HepG2 (cell line): Measurements from ENCODE around the gene ATXN2. TPM values are rescaled to one million over a fixed set of nuclear protein-coding genes. Genes with fewer than 3 reads are reported as not detected.

ENCODE experiments used
- ATAC-seq: fragments of 200-7000 bp; cut with Tn5 transposase; 3 replicates; pipeline ENCODE4 v1.9.1; 2020; ENCODE audit warnings: mild to moderate bottlenecking, moderate library complexity
- BruUV-seq: library from RNA; stranded (reverse); fragments of 400-500 nt; replicated peaks from 2 replicates; lab custom pipeline; 2021; lab: Mats Ljungman, UMichigan
- CTCF ChIA-PET: fragments of 300-600 bp; formaldehyde crosslinking; extraction: SDS; loops from one replicate; lab custom pipeline; 2021; ENCODE audit warnings: low total read pairs, inconsistent platforms, low intra/inter-chr PET ratio; lab: Yijun Ruan, JAX
- POLR2A ChIA-PET: fragments of 350-600 bp; sonication (Branson Sonifier 250); formaldehyde crosslinking; loops from one replicate; lab custom pipeline; 2020; ENCODE audit warnings: antibody characterized with exemption, inconsistent platforms; lab: Yijun Ruan, JAX
- DNase-seq: peaks from one replicate; pipeline ENCODE4 v3.0.0-alpha.2; 2015; ENCODE audit warnings: low spot score
- FAIRE-seq: peaks from 3 replicates; lab custom pipeline; 2011; peaks lifted over from hg19 to GRCh38; lab: Jason Lieb, UNC
- H2AFZ ChIP-seq: one replicate; pipeline ENCODE4 v1.6.1; 2011; ENCODE audit warnings: low read length, inconsistent platforms
- H3K27ac ChIP-seq: fragments of 300-600 bp; 3 replicates; pipeline ENCODE4 v1.8.0; 2011; ENCODE audit warnings: mixed run types, mild to moderate bottlenecking, mixed read lengths, low read length, inconsistent platforms; ENCODE audit not compliant: insufficient read depth; ENCODE audit errors: extremely low read length
- H3K27me3 ChIP-seq, 2 experiments: fragments of 200-600 bp in 1 of 2; 2 replicates in 1 of 2; 3 replicates in 1 of 2; pipeline versions ENCODE4 v1.6.0 to v1.8.0; 2011; ENCODE audit warnings: low read length in 2 of 2, mild to moderate bottlenecking in 2 of 2, moderate library complexity in 2 of 2, inconsistent platforms in 1 of 2; ENCODE audit not compliant: insufficient read depth in 2 of 2, control insufficient read depth in 1 of 2
- H3K36me3 ChIP-seq, 2 experiments: fragments of 200-600 bp in 1 of 2; replicated peaks in 1 of 2; 2 replicates in 1 of 2; 3 replicates in 1 of 2; pipeline versions ENCODE4 v1.5.1 to v1.8.0; 2011; ENCODE audit warnings: low read length in 2 of 2, inconsistent platforms in 1 of 2; ENCODE audit not compliant: insufficient read depth in 2 of 2, control insufficient read depth in 1 of 2
- H3K4me1 ChIP-seq: 2 replicates; pipeline ENCODE4 v1.5.1; 2012; ENCODE audit warnings: low read length, inconsistent platforms; ENCODE audit not compliant: insufficient read depth
- H3K4me2 ChIP-seq: 2 replicates; pipeline ENCODE4 v1.6.0; 2011; ENCODE audit warnings: low read depth, low read length, inconsistent platforms
- H3K4me3 ChIP-seq, 3 experiments: fragments of 200-600 bp in 1 of 3; sonication (generic), shearing (Covaris generic) in 1 of 3; replicated peaks in 1 of 3; 2 replicates each; pipeline ENCODE4 v1.5.1; 2011 to 2016; ENCODE audit warnings: low read length in 3 of 3, inconsistent platforms in 2 of 3, low read depth in 2 of 3, mild to moderate bottlenecking in 2 of 3, control low read depth in 1 of 3, mixed read lengths in 1 of 3; ENCODE audit not compliant: insufficient read depth in 1 of 3
- H3K79me2 ChIP-seq: one replicate; pipeline ENCODE4 v1.6.1; 2011; ENCODE audit warnings: low read length, inconsistent platforms; ENCODE audit not compliant: insufficient read depth
- H3K9ac ChIP-seq: 2 replicates; pipeline ENCODE4 v1.6.0; 2011; ENCODE audit warnings: mild to moderate bottlenecking, low read depth, low read length, inconsistent platforms; ENCODE audit not compliant: insufficient read depth
- H3K9me3 ChIP-seq: 2 replicates; pipeline ENCODE4 v1.5.1; 2012; ENCODE audit warnings: mild to moderate bottlenecking, low read length
- H4K20me1 ChIP-seq: 2 replicates; pipeline ENCODE4 v1.6.0; 2011; ENCODE audit warnings: inconsistent platforms, mild to moderate bottlenecking, low read length, moderate library complexity; ENCODE audit not compliant: insufficient read depth
- GATAD1 ChIP-seq: IDR thresholded peaks from 2 replicates; pipeline ENCODE4 v1.6.1; 2016; ENCODE audit warnings: missing genetic modification reagents, missing compliant biosample characterization
- GPBP1L1 ChIP-seq: sonication (generic); formaldehyde crosslinking; IDR thresholded peaks from 2 replicates; pipeline ENCODE4 v1.5.0; 2020; ENCODE audit warnings: mild to moderate bottlenecking, missing genetic modification reagents
- HNRNPUL1 ChIP-seq: fragments of 200-400 bp; formaldehyde crosslinking; IDR thresholded peaks from 2 replicates; pipeline ENCODE4 v1.6.1; 2017; ENCODE audit warnings: low read depth, mild to moderate bottlenecking, low read length, moderate library complexity
- RAD51 ChIP-seq: fragments of 450-650 bp; IDR thresholded peaks from 2 replicates; pipeline ENCODE4 v1.6.1; 2016; ENCODE audit warnings: borderline replicate concordance
- ZMYM3 ChIP-seq: sonication (generic); formaldehyde crosslinking; IDR thresholded peaks from 2 replicates; pipeline ENCODE4 v1.5.1; 2020; ENCODE audit warnings: mild to moderate bottlenecking, missing genetic modification reagents
- ZNF10 ChIP-seq: sonication (generic); formaldehyde crosslinking; IDR thresholded peaks from 2 replicates; pipeline ENCODE4 v1.4.0; 2020; ENCODE audit warnings: mild to moderate bottlenecking, low read depth, missing genetic modification reagents, borderline replicate concordance
- WGBS: methylation state at CpG from one replicate; pipeline ENCODE4 v1.1.6; 2017; ENCODE audit warnings: low lambda C conversion rate; 5-methylcytosine and 5-hydroxymethylcytosine counted together
- in situ Hi-C: cut with HindIII; loops from 2 replicates; pipeline ENCODE4 v1.10.0; 2017; ENCODE audit warnings: low pct_unique_long_range_greater_than_20kb; ENCODE audit not compliant: extremely low pct_ligation_motif_present
- intact Hi-C: fragments of 100-400 bp; cut with micrococcal nuclease; formaldehyde crosslinking; loops from one replicate; pipeline ENCODE4 v1.10.0; 2022; ENCODE audit not compliant: unreplicated experiment
- polyA plus RNA-seq, 8 experiments: library from polyadenylated mRNA; depleted of rRNA in 3 of 8; stranded (reverse) in 7 of 8; unstranded in 1 of 8; fragments of >200 nt; fragmentation: Illumina TruSeq in 4 of 8; extraction: Trizol in 4 of 8; gene quantifications; 2 replicates each; pipeline versions ENCODE4 v1.2.1 to v1.2.3, GENCODE V29; 2011 to 2016; ENCODE audit warnings: low read depth in 4 of 8, missing spikeins in 1 of 8, mixed read lengths in 1 of 8; ENCODE audit not compliant: insufficient read depth in 1 of 8
- total RNA-seq, 5 experiments: library from RNA; depleted of rRNA; stranded (reverse); fragments of >200 nt; fragmentation: Illumina TruSeq; extraction: Trizol; gene quantifications; 2 replicates each; pipeline ENCODE4 v1.2.3, GENCODE V29; 2016; ENCODE audit warnings: low read depth in 1 of 5
- TF ChIP-seq, protein P1 (sequence below): sonication (generic); formaldehyde crosslinking; IDR thresholded peaks from 2 replicates; pipeline ENCODE4 v1.5.1; 2020; ENCODE audit warnings: mild to moderate bottlenecking, missing genetic modification reagents, borderline replicate concordance

Gene ATXN2
- total and polyA plus RNA-seq, 2 of the 13 experiments (the other 11 are each of a cell fraction or from before 2014, with no cell fraction given) = 18.1 to 27.1 TPM

GRCh38 chr12:111436266-111436665 lies 162.8 kb downstream of the ATXN2 start:
- intact Hi-C loops = no loop called here
- H3K27ac ChIP-seq = no peak overlapping the region
- ATAC-seq = peak; percentile 23

More at GRCh38 chr12:111436266-111436665, 162.8 kb downstream of the ATXN2 start:
- no peak for DNase-seq
- H4K20me1 ChIP-seq = 0 out of 2 replicates have a peak, but pooled peaks cover 12% of the 10 kb centered on the region
- H3K36me3 ChIP-seq = peaks cover 1 to 32% of the 10 kb centered on the region in 2 experiments; a peak in 3 of 5 replicates
- TF ChIP-seq HNRNPUL1 (no peak), GATAD1 (no peak), GPBP1L1 (CRISPR knock-in tag) (no peak), ZNF10 (CRISPR knock-in tag) (no peak), RAD51 (no peak), ZMYM3 (no peak)
- TF ChIP-seq, protein P1, sequence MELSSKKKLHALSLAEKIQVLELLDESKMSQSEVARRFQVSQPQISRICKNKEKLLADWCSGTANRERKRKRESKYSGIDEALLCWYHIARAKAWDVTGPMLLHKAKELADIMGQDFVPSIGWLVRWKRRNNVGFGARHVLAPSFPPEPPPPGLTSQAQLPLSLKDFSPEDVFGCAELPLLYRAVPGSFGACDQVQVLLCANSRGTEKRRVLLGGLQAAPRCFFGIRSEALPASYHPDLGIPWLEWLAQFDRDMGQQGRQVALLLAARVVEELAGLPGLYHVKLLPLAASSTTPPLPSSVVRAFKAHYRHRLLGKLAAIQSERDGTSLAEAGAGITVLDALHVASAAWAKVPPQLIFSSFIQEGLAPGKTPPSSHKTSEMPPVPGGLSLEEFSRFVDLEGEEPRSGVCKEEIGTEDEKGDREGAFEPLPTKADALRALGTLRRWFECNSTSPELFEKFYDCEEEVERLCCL (CRISPR knock-in tag) = no peak
- TF ChIP-seq, all 625 proteins: peak for 0
- Histone ChIP-seq H3K9me3 (no peaks in the 10 kb centered on the region), H3K4me3 (no peak overlapping the region), H2AFZ (no peak overlapping the region), H3K4me2 (no peak overlapping the region), H3K27me3 (no peaks in the 10 kb centered on the region; a peak in 1 of 5 replicates), H3K79me2 (no peaks in the 10 kb centered on the region), H3K4me1 (peaks cover 18% of the 10 kb centered on the region), H3K9ac (no peak overlapping the region)
- ChIA-PET CTCF (no interaction called here), POLR2A (no interaction called here)
- in situ Hi-C loops = no loop called here
- FAIRE-seq = no peak
- 100% methylated on average over 1 of the region's 7 CpGs for WGBS
- BruUV-seq = no TSS peak
